T-cell (primary cell): ENCODE measurements around the gene NHS. TPM values are rescaled to one million over a fixed set of nuclear protein-coding genes. Genes with fewer than 3 reads are reported as not detected.

ENCODE experiments used
- ATAC-seq, 4 experiments: fragments of 200-7000 bp in 3 of 4; fragments of 150-1000 bp in 1 of 4; cut with Tn5 transposase; replicated peaks in 1 of 4; 1 replicate in 3 of 4; 2 replicates in 1 of 4; pipeline ENCODE4 v1.10.0; 2021; ENCODE audit warnings: moderate library complexity in 3 of 4, mild to moderate bottlenecking in 2 of 4, moderate number of reproducible peaks in 1 of 4
- CTCF ChIA-PET, 2 donors: fragments of 300-600 bp; sonication (Branson Sonifier 250); formaldehyde crosslinking; loops; one replicate each; lab custom pipeline; 2022; ENCODE audit warnings: antibody characterized with exemption in 2 of 2; lab: Charles Lee
- POLR2A ChIA-PET, 2 donors: fragments of 300-600 bp; sonication (Branson Sonifier 250); formaldehyde crosslinking; loops; one replicate each; lab custom pipeline; 2022; ENCODE audit warnings: antibody characterized with exemption in 2 of 2; lab: Charles Lee
- DNase-seq, 35 experiments: peaks; one replicate each; pipeline versions ENCODE4 v3.0.0 to v3.0.0-alpha.2; 2013 to 2023
- H3K27ac ChIP-seq: one replicate; pipeline ENCODE4 v1.5.1; 2013; ENCODE audit warnings: low read length
- H3K27me3 ChIP-seq, 2 experiments: replicated peaks in 1 of 2; 1 replicate in 1 of 2; 2 replicates in 1 of 2; pipeline versions ENCODE4 v1.6.1 to v1.7.0; 2013; ENCODE audit warnings: low read length in 1 of 2, mixed read lengths in 1 of 2; ENCODE audit not compliant: control insufficient read depth in 2 of 2, insufficient read depth in 2 of 2; ENCODE audit errors: extremely low read depth in 1 of 2
- H3K36me3 ChIP-seq, 2 donors: 1 replicate in 1 of 2; 2 replicates in 1 of 2; pipeline versions ENCODE4 v1.6.1 to v1.7.0; 2013; ENCODE audit warnings: low read length in 1 of 2; ENCODE audit not compliant: control insufficient read depth in 2 of 2, insufficient read depth in 1 of 2; ENCODE audit errors: extremely low read depth in 1 of 2
- H3K4me1 ChIP-seq, 2 experiments: 1 replicate in 1 of 2; 2 replicates in 1 of 2; pipeline versions ENCODE4 v1.6.1 to v1.7.0; 2013; ENCODE audit warnings: low read length in 2 of 2, mixed read lengths in 1 of 2; ENCODE audit not compliant: insufficient read depth in 2 of 2, control insufficient read depth in 1 of 2; ENCODE audit errors: extremely low read depth in 1 of 2
- H3K4me3 ChIP-seq, 2 donors: 1 replicate in 1 of 2; 2 replicates in 1 of 2; pipeline versions ENCODE4 v1.5.1 to v1.7.0; 2013; ENCODE audit warnings: mild to moderate bottlenecking in 2 of 2, low read length in 1 of 2, moderate library complexity in 1 of 2; ENCODE audit not compliant: control insufficient read depth in 1 of 2; ENCODE audit errors: extremely low read depth in 1 of 2
- H3K9me3 ChIP-seq: 2 replicates; pipeline ENCODE4 v1.7.0; 2013
- H3K27ac Mint-ChIP-seq, 2 donors: one replicate each; pipeline ENCODE4 v1.8.0; 2020 to 2021; ENCODE audit warnings: mild to moderate bottlenecking in 2 of 2, mixed read lengths in 2 of 2
- H3K27me3 Mint-ChIP-seq, 2 donors: one replicate each; pipeline ENCODE4 v1.8.0; 2021 to 2022; ENCODE audit warnings: mixed read lengths in 2 of 2
- H3K36me3 Mint-ChIP-seq: one replicate; pipeline ENCODE4 v1.8.0; 2021; ENCODE audit warnings: mixed read lengths
- H3K4me1 Mint-ChIP-seq, 3 donors: one replicate each; pipeline ENCODE4 v1.8.0; 2020 to 2022; ENCODE audit warnings: mixed read lengths in 3 of 3, mild to moderate bottlenecking in 1 of 3
- H3K4me3 Mint-ChIP-seq, 3 donors: one replicate each; pipeline ENCODE4 v1.8.0; 2020 to 2022; ENCODE audit warnings: mild to moderate bottlenecking in 3 of 3, mixed read lengths in 3 of 3, moderate library complexity in 3 of 3
- H3K9me3 Mint-ChIP-seq, 3 donors: one replicate each; pipeline ENCODE4 v1.8.0; 2020 to 2022; ENCODE audit warnings: mixed read lengths in 3 of 3
- WGBS: methylation state at CpG from one replicate; pipeline ENCODE4 v1.1.5; 2013; ENCODE audit warnings: missing lambda C conversion rate; ENCODE audit not compliant: insufficient coverage; 5-methylcytosine and 5-hydroxymethylcytosine counted together
- total RNA-seq, 35 experiments: library from RNA in 6 of 35; stranded (reverse) in 6 of 35; fragments of 120-200 nt in 1 of 35; gene quantifications; one replicate each; pipeline versions ENCODE4 v1.2.1 to v1.2.4 and lab custom pipeline; 2013 to 2026

The NHS gene
- total RNA-seq, 5 donors from 2014 or later (not counting 1 experiment from before 2014, with no cell fraction given) = 0.03 to 0.20 (median 0.11) TPM; not detected in 1

GRCh38 chrX:17462881-17463280, 87.9 kb downstream of the NHS start:
- Mint-ChIP-seq H3K9me3 (no peaks in the 10 kb centered on the region), H3K4me1 (no peaks in the 10 kb centered on the region), H3K36me3 (no peaks in the 10 kb centered on the region), H3K27ac (no peak overlapping the region), H3K27me3 (peaks cover 1 to 13% of the 10 kb centered on the region in 2 donors), H3K4me3 (no peak overlapping the region)
- H3K36me3 ChIP-seq = no peaks in the 10 kb centered on the region
- no peak for ATAC-seq
- H3K9me3 ChIP-seq = no peaks in the 10 kb centered on the region
- no peak overlapping the region for H3K27ac ChIP-seq
- H3K4me3 ChIP-seq = no peak overlapping the region
- no peak for DNase-seq
- no peaks in the 10 kb centered on the region for H3K4me1 ChIP-seq
- ChIA-PET POLR2A (no interaction called here), CTCF (interaction anchor here in 1 of 2 donors (0.6 kb wide), 2 partner anchors 74 to 315 kb away, joined by 4 to 7 read pairs; no protein-coding TSS in a partner anchor)
- WGBS = no CpG with 5 or more reads among the region's 1 CpG
- no peaks in the 10 kb centered on the region for H3K27me3 ChIP-seq

DNA sequence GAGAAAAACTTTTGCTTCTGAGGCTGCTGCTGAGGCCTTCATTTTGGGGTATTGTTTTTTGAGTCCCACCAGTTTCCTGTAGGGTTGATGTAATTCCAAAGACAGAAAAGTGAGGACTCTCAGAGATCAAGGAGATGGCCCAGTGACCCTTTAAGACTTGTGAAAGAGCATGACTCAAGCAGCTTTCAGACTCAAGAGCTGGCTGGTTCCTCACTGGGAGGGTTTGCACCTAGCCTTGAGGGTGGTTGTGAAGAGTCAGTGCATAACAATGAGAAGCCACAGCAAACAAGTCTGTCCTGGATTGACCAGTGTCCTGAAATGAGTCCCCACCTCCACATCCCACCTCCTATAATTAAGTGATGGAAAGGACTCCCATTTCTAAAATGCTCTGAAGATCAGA, 89.2 kb downstream of the NHS start:
- Mint-ChIP-seq H3K9me3 (no peaks in the 10 kb centered on the region), H3K4me1 (no peaks in the 10 kb centered on the region)

GRCh38 chrX:17465201-17465600, 90.2 kb downstream of the NHS start:
- peaks cover 0 to 16% of the 10 kb centered on the region in 2 donors for H3K27me3 Mint-ChIP-seq
- no peaks in the 10 kb centered on the region for H3K36me3 ChIP-seq
- no peaks in the 10 kb centered on the region for H3K9me3 Mint-ChIP-seq
- H3K27ac ChIP-seq = no peak overlapping the region
- 80% methylated on average over 2 of the region's 2 CpGs for WGBS
- H3K27ac Mint-ChIP-seq = no peak overlapping the region
- no peak for ATAC-seq
- CTCF ChIA-PET = no interaction called here
- H3K4me1 ChIP-seq = no peaks in the 10 kb centered on the region
- H3K4me3 Mint-ChIP-seq = no peak overlapping the region
- H3K4me1 Mint-ChIP-seq = no peaks in the 10 kb centered on the region
- H3K4me3 ChIP-seq = no peak overlapping the region
- no peaks in the 10 kb centered on the region for H3K36me3 Mint-ChIP-seq
- no peaks in the 10 kb centered on the region for H3K9me3 ChIP-seq
- no peak for DNase-seq
- POLR2A ChIA-PET = no interaction called here
- H3K27me3 ChIP-seq = no peaks in the 10 kb centered on the region

More for the DNA sequence above, 89.2 kb downstream of the NHS start:
- Histone ChIP-seq H3K4me1 (no peaks in the 10 kb centered on the region), H3K36me3 (no peaks in the 10 kb centered on the region), H3K4me3 (no peak overlapping the region), H3K27me3 (no peaks in the 10 kb centered on the region), H3K9me3 (no peaks in the 10 kb centered on the region), H3K27ac (no peak overlapping the region)
- Mint-ChIP-seq H3K36me3 (no peaks in the 10 kb centered on the region), H3K27me3 (peaks cover 1 to 14% of the 10 kb centered on the region in 2 donors), H3K4me3 (no peak overlapping the region), H3K27ac (no peak overlapping the region)
- ATAC-seq = no peak
- ChIA-PET CTCF (no interaction called here), POLR2A (no interaction called here)
- DNase-seq = no peak

DNA sequence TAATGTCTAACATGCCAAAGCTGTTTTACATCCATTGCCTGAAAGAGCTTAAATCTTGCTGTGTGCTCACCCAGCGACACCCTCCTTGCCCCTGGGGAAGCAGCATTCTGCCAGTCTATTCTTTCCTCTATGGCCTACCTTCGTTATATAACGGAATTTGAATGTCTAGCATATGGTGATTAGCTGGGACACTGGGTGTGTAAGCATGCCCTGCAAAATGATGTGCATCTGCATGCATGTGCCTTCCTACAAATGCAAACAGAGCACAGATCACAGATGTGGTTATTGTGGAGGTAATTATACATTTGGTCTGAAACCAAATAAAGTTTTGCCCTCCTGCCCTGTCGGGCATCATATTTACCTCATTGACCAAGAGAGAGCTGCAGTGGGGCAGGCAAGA, 90.8 kb downstream of the NHS start:
- no peak overlapping the region for H3K4me3 ChIP-seq

DNA sequence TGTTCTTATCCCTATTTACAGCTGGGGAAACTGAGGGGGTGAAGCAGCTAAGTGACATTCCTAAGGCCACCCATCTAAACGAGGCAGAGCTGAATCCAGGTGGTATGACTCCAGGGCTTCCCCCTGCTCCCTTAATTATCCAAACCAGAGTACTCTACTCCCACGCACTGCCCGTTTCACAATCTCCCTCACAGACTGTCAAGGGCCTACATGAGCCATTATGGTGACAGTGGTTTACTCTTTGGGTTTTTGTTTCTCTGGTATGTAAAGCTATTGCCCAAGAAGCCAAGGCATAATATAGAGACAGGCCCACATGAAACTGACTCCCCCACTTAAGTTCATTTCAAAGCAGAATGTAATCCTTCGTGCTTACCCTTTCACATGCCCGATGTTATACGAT, 95.1 kb downstream of the NHS start:
- H3K4me1 Mint-ChIP-seq = no peaks in the 10 kb centered on the region
- Histone ChIP-seq H3K9me3 (no peaks in the 10 kb centered on the region), H3K4me1 (no peaks in the 10 kb centered on the region), H3K4me3 (no peak overlapping the region), H3K27me3 (peaks cover 0 to 2% of the 10 kb centered on the region in 2 experiments), H3K27ac (no peak overlapping the region), H3K36me3 (no peaks in the 10 kb centered on the region)
- H3K27me3 Mint-ChIP-seq = peaks cover 0 to 17% of the 10 kb centered on the region in 2 donors
- DNase-seq = no peak
- ATAC-seq = no peak
- no peaks in the 10 kb centered on the region for H3K9me3 Mint-ChIP-seq
- no peak overlapping the region for H3K27ac Mint-ChIP-seq
- ChIA-PET CTCF (interaction anchor here in 1 of 2 donors (0.7 kb wide), 1 partner anchor 50 kb away, joined by 3 read pairs; no protein-coding TSS in a partner anchor), POLR2A (no interaction called here)
- WGBS = 100% methylated on average over 3 of the region's 6 CpGs
- no peaks in the 10 kb centered on the region for H3K36me3 Mint-ChIP-seq
- no peak overlapping the region for H3K4me3 Mint-ChIP-seq

More for the DNA sequence above, 90.8 kb downstream of the NHS start:
- Histone ChIP-seq H3K4me1 (no peaks in the 10 kb centered on the region), H3K9me3 (no peaks in the 10 kb centered on the region), H3K36me3 (no peaks in the 10 kb centered on the region), H3K27me3 (no peaks in the 10 kb centered on the region), H3K27ac (no peak overlapping the region)
- POLR2A ChIA-PET = no interaction called here
- H3K36me3 Mint-ChIP-seq = no peaks in the 10 kb centered on the region
- ATAC-seq (no peak), DNase-seq (no peak)
- H3K4me3 Mint-ChIP-seq = no peak overlapping the region
- no peaks in the 10 kb centered on the region for H3K9me3 Mint-ChIP-seq
- WGBS = 80% methylated on average over 1 of the region's 4 CpGs
- H3K4me1 Mint-ChIP-seq = no peaks in the 10 kb centered on the region
- H3K27ac Mint-ChIP-seq = no peak overlapping the region
- peaks cover 0 to 13% of the 10 kb centered on the region in 2 donors for H3K27me3 Mint-ChIP-seq
- CTCF ChIA-PET = no interaction called here

GRCh38 chrX:17471121-17471520, 96.1 kb downstream of the NHS start:
- no peaks in the 10 kb centered on the region for H3K9me3 Mint-ChIP-seq
- ChIA-PET CTCF (no interaction called here), POLR2A (no interaction called here)
- no peaks in the 10 kb centered on the region for H3K4me1 Mint-ChIP-seq
- H3K9me3 ChIP-seq = no peaks in the 10 kb centered on the region
- ATAC-seq = no peak
- no CpG with 5 or more reads among the region's 2 CpGs for WGBS
- H3K4me1 ChIP-seq = no peaks in the 10 kb centered on the region
- H3K36me3 ChIP-seq = no peaks in the 10 kb centered on the region
- no peaks in the 10 kb centered on the region for H3K36me3 Mint-ChIP-seq
- DNase-seq = no peak
- H3K4me3 ChIP-seq = no peak overlapping the region
- no peak overlapping the region for H3K27ac ChIP-seq
- no peak overlapping the region for H3K4me3 Mint-ChIP-seq
- peaks cover 0 to 13% of the 10 kb centered on the region in 2 donors for H3K27me3 Mint-ChIP-seq
- H3K27me3 ChIP-seq = peaks cover 0 to 2% of the 10 kb centered on the region in 2 experiments
- no peak overlapping the region for H3K27ac Mint-ChIP-seq

DNA sequence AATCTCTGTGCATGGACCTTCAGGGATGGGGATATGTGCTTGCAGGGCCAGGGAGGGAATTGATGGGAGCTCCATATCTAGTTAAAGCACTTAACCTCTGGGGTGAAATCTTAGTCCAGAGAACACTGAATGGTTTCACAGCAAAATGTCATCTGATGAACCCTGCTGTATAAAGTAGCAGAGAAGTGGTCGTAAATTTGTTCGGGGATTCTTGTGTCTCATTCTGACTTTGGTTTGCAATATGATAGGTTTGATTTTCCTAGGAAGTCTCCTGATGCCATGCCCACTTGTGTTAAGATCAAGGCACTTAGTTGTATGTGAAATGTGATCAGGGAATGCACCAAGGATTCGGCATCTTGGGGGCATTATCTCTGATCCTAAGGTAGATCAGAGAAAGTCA, 96.9 kb downstream of the NHS start:
- H3K27me3 ChIP-seq = peaks cover 0 to 2% of the 10 kb centered on the region in 2 experiments
- Mint-ChIP-seq H3K27me3 (peaks cover 0 to 11% of the 10 kb centered on the region in 2 donors), H3K27ac (no peak overlapping the region), H3K4me3 (no peak overlapping the region), H3K36me3 (no peaks in the 10 kb centered on the region), H3K4me1 (no peaks in the 10 kb centered on the region), H3K9me3 (no peaks in the 10 kb centered on the region)
- no peaks in the 10 kb centered on the region for H3K9me3 ChIP-seq
- no peak overlapping the region for H3K27ac ChIP-seq
- H3K4me3 ChIP-seq = no peak overlapping the region
- H3K36me3 ChIP-seq = no peaks in the 10 kb centered on the region
- ChIA-PET POLR2A (no interaction called here), CTCF (no interaction called here)
- 100% methylated on average over 2 of the region's 3 CpGs for WGBS
- no peaks in the 10 kb centered on the region for H3K4me1 ChIP-seq
- DNase-seq (no peak), ATAC-seq (no peak)
